G401 (cell line): ENCODE data around the gene SIVA1. TPM values are rescaled to one million over a fixed set of nuclear protein-coding genes. Genes with fewer than 3 reads are reported as not detected.
"Not testable (repeated sequence)": the region's sequence is repeated elsewhere in the genome, so short reads cannot be mapped to it uniquely, and the experiment has no call there.

ENCODE experiments used
- DNase-seq: peaks from one replicate; pipeline ENCODE4 v3.0.0-alpha.2; 2015; ENCODE audit warnings: low spot score
- in situ Hi-C: cut with HindIII; loops from 2 replicates; pipeline ENCODE4 v1.10.0; 2016; ENCODE audit warnings: low sequenced_read_pairs, mixed read lengths
- total RNA-seq: library from RNA; depleted of rRNA; stranded (reverse); fragments of >200 nt; shearing (Covaris generic); gene quantifications from 2 replicates; pipeline ENCODE4 v1.2.3, GENCODE V29; 2014

The SIVA1 gene
- total RNA-seq, 1 experiment from 2014 or later: 207 TPM

GRCh38 chr14:104744484-104744883, 8.5 kb upstream of the SIVA1 start:
- in situ Hi-C loops: no loop called here
- no peak for DNase-seq

- in situ Hi-C loops: no loop called here
- DNase-seq: no peak
These were observed 7.5 kb upstream of the SIVA1 start for GRCh38 chr14:104745431-104745830.

- DNase-seq: no peak
- in situ Hi-C loops: no loop called here
These were observed 6.8 kb upstream of the SIVA1 start for GRCh38 chr14:104746071-104746545.

- in situ Hi-C loops: no loop called here
These were observed 5.9 kb upstream of the SIVA1 start for GRCh38 chr14:104746934-104747481.

GRCh38 chr14:104747876-104748275, 5.1 kb upstream of the SIVA1 start:
- DNase-seq: no peak
- in situ Hi-C loops: no loop called here

More at GRCh38 chr14:104746934-104747481, 5.9 kb upstream of the SIVA1 start:
- no peak for DNase-seq

GRCh38 chr14:104749111-104749649, 3.8 kb upstream of the SIVA1 start:
- in situ Hi-C loops: no loop called here
- DNase-seq: no peak

- in situ Hi-C loops: no loop called here
- DNase-seq: no peak
These were observed 2.7 kb upstream of the SIVA1 start for GRCh38 chr14:104750056-104750752.

GRCh38 chr14:104750753-104751057, 2.2 kb upstream of the SIVA1 start:
- DNase-seq, in situ Hi-C loops: not testable (repeated sequence)

GRCh38 chr14:104751539-104752422, 1.2 kb upstream of the SIVA1 start:
- in situ Hi-C loops: no loop called here
- DNase-seq: no peak

- no peak for DNase-seq
- in situ Hi-C loops: no loop called here
These were observed 568 bp upstream of the SIVA1 start for GRCh38 chr14:104752423-104752734.

- DNase-seq: no peak
- in situ Hi-C loops: no loop called here
These were observed 723 bp downstream of the SIVA1 start for GRCh38 chr14:104753528-104754212.

- in situ Hi-C loops: no loop called here
- no peak for DNase-seq
These were observed 1.4 kb downstream of the SIVA1 start for GRCh38 chr14:104754213-104754851.

- no peak for DNase-seq
- in situ Hi-C loops: no loop called here
These were observed 2.7 kb downstream of the SIVA1 start for GRCh38 chr14:104755621-104756020.

- in situ Hi-C loops: no loop called here
- DNase-seq: no peak
These were observed 3.7 kb downstream of the SIVA1 start for GRCh38 chr14:104756477-104757237.

- in situ Hi-C loops: no loop called here
These were observed 4.3 kb downstream of the SIVA1 start for GRCh38 chr14:104757238-104757585.

GRCh38 chr14:104757681-104758392, 4.9 kb downstream of the SIVA1 start:
- in situ Hi-C loops: no loop called here
- no peak for DNase-seq

More at GRCh38 chr14:104757238-104757585, 4.3 kb downstream of the SIVA1 start:
- DNase-seq: no peak

GRCh38 chr14:104758981-104759969, 6.3 kb downstream of the SIVA1 start:
- in situ Hi-C loops: no loop called here
- no peak for DNase-seq
